Uterus (tissue), 2 donors: ENCODE measurements around the gene SELENOI.

Experiments used
- CTCF ChIP-seq, 4 experiments: fragments of 200-600 bp in 2 of 4; fragments of 450-650 bp in 2 of 4; sonication (generic) in 2 of 4; IDR thresholded peaks; one replicate each; pipeline ENCODE4 v1.5.1; 2016 to 2019; ENCODE audit warnings: antibody characterized with exemption in 4 of 4, mild to moderate bottlenecking in 2 of 4, moderate library complexity in 1 of 4
- POLR2A ChIP-seq, 2 donors: fragments of 450-650 bp; IDR thresholded peaks; one replicate each; pipeline ENCODE4 v1.6.1; 2016; ENCODE audit warnings: antibody characterized with exemption in 2 of 2, mild to moderate bottlenecking in 1 of 2, moderate library complexity in 1 of 2

GRCh38 chr2:26298638-26299393 lies 47.1 kb upstream of the SELENOI start:
- no peak for TF ChIP-seq CTCF (IDR thresholded peaks at IDR 0.05)
- peak; percentile 15 to 24 for TF ChIP-seq POLR2A (IDR thresholded peaks at IDR 0.05)
